GM18508 (cell line): ENCODE results near the gene GPT2.

Experiments used
- ATAC-seq: cut with Tn5 transposase; IDR thresholded peaks from one replicate; pipeline ENCODE4 v1.9.1; 2021; ENCODE audit warnings: moderate number of reproducible peaks; ENCODE audit not compliant: insufficient read depth, unreplicated experiment

GPT2 gene

DNA sequence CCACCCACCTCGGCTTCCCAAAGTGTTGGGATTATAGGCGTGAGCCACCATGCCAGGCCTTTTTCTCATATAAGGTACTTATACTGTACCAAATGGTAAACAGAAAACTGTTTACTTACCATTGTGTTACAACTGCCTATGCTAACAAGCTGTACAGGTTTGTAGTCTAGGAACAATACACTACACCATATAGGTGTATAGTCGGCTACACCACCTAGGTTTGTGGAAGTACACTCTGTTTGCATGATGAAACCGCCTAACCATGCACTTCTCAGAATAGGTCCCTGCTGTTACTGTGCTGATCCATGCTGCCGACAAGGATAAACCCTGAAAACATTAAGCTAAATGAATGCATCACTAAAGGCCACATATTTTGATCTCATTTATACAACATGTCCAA, 70.4 kb downstream of the GPT2 start:
- ATAC-seq: no peak

GRCh38 chr16:46961373-46962353, 77.5 kb downstream of the GPT2 start:
- ATAC-seq: no peak

DNA sequence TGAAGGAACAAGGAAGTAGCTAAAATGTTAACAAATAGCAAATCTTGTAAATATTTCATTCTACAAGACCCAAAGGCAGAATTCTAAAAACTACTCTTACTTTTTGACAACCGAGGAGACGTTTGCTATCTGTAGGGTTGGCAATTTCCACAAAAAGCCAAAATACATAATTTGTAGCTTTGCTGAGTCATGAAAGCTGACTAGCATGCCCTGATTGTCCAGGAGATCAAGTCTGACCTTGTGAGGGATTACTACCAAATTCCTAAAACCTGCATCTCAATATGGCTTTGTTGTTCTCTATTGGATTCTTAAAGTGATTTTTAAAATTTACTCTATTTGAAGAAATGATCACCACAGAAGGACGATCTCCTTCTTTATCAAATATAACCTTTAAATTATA, 78.5 kb downstream of the GPT2 start:
- ATAC-seq: no peak

DNA sequence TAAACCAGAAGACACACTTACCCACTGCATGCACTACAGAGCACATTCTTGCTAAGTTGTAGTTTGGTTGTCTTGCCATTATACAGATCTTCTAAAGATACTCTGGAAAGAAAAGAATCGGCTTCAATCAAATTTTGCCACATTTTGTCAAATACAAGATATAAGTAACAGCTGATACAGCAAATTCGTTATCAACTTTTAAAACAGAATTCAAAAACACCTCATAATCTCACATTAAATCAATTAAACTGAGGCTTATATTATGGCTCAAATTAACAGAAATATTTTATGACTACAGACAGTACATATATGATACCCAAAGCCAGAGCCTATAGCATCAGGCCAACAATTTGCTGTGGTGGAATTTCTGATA, 83.9 kb downstream of the GPT2 start:
- ATAC-seq: no peak

DNA sequence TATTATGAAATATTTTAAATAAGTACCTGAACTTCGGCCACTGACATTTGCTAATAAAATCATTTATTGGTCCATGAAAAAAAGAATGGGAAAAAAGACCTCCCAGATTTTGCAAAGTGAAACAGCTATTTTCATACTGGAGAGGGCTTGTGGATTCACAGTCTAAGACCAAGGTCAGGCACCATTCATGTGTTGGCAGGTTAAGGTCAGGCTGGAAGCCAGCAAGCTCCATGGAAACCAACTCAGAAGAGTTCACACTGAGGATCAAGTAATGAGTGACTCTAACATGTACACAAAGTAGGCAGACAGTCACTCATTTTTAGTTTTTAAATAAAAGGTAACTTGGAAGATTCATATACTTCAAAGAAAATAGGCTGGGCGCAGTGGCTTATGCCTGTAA, 85.9 kb downstream of the GPT2 start:
- no peak for ATAC-seq

DNA sequence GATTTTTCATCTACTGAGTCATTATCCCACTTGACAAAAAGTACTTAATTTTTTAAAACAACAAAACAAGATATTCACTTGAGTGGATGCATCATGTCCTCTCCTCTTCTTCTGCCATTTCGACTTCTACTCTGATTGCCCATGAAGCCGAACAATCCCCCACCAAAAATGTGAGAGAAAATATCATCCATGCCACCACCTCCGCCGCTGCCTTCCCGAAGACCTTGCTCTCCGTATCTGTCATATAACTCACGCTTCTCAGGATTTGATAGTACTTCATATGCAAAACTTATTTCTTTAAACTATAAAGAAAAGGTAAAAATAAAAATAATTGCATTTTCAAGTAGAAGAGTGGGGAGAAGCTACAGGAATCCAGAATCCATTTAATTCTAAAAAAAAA, 87.1 kb downstream of the GPT2 start:
- ATAC-seq: no peak

GRCh38 chr16:46972429-46973206, 88.5 kb downstream of the GPT2 start:
- no peak for ATAC-seq

DNA sequence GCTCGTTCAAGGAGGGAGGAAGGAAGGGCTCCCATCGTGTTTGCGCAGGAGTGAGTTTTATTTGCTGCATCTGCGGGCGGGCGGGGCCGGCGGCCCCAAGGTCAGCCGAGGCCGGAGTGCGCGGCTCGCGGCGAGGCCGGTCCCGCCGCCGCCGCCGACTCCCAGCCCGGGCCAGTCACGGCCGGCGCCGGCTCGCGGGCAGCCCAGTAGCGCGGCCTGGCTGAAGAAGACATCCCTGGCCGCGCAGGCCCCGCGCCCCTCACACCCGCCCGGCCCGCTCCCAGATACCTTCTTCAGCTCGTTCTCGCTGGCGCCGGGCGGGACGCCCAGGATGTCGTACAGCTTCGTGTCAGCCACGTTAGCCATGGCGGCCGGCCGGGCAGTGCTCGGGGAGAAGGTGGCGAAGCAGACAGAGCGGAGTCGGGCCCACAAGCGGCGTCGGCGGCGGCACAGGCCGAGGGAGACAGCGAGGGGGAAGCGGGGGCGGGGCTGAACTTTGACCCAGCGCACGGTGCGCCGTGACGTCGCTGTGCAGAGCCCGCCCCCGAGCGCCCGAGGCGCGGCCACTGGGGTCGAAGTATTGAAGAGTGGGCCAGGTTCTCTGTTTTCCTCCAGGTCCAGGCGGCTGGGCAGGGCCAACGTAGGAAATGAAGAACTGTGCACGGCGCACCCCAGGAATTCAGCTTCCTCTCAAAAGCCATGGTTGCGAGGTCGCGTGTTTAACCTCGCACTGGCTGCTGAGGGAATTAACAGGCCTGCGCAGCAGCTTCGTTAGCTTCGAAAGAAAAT, 89.2 kb downstream of the GPT2 start, which contains the start of gene DNAJA2:
Gene DNAJA2 (minus strand): TSS at position 468 of the 789 bp plus-strand sequence. CDS start 102 bp downstream, at position 366.
- peak; percentile 64 for ATAC-seq

- no peak for ATAC-seq
Measured at GRCh38 chr16:46973996-46974324, 89.8 kb downstream of the GPT2 start.

DNA sequence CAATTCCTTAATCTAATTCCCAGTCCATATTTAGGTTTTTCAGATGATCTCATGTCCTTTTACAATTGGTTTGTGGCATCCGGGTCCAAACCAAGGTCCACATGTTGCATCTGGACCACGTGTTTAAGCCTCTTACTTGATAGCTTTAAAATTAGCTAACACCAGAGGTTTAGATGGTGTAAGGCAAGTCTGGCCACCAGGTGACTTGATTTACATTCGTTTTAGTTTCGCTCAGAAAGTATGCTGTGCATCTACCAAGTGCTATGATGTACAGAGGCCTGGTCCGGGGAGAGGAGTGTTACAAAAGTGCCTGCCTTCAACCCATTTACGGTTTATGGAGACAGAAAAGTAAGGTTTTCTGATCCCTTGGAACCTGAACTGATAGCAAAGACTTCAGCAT, 90.2 kb downstream of the GPT2 start:
- ATAC-seq: no peak

DNA sequence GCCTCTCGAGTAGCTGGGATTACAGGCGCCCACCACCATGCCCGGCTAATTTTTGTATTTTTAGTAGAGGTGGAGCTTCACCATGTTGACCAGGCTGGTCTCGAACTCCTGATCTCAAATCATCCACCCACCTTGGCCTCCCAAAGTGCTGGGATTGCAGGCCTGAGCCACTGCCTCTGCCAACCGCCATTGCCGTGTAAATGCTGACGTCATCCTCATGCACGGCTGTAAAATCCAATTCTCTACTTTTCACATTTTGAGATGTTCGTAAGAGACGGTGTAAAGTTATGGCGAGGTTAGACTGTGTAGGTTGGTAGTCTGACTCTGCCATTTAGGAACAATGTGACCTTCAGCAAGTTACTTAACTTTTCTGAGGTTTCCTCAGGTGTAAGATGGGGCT, 91.0 kb downstream of the GPT2 start:
- no peak for ATAC-seq

- ATAC-seq: no peak
Measured at GRCh38 chr16:46975908-46976470, 91.8 kb downstream of the GPT2 start.

DNA sequence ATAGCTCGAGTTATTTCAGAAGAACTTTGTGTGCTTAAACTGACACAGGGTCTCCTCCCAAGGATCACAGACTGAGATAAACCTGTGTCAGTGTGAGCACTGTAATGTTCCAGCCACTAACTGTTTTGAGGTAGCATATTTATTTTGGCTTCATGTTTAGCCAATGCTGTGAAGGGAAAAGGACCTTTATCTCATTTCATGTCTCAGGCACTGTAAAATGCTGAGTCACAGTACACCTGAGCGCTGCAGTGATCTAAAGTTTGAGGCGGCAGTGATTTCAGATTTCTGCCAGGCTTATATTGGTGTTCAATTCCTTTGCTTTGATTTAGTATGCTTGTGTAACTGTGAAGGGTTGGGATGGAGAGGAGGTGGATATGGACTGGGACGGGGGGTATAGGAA, 92.4 kb downstream of the GPT2 start:
- ATAC-seq: no peak
